ENCODE data around the gene VIPR2.

The VIPR2 gene

DNA sequence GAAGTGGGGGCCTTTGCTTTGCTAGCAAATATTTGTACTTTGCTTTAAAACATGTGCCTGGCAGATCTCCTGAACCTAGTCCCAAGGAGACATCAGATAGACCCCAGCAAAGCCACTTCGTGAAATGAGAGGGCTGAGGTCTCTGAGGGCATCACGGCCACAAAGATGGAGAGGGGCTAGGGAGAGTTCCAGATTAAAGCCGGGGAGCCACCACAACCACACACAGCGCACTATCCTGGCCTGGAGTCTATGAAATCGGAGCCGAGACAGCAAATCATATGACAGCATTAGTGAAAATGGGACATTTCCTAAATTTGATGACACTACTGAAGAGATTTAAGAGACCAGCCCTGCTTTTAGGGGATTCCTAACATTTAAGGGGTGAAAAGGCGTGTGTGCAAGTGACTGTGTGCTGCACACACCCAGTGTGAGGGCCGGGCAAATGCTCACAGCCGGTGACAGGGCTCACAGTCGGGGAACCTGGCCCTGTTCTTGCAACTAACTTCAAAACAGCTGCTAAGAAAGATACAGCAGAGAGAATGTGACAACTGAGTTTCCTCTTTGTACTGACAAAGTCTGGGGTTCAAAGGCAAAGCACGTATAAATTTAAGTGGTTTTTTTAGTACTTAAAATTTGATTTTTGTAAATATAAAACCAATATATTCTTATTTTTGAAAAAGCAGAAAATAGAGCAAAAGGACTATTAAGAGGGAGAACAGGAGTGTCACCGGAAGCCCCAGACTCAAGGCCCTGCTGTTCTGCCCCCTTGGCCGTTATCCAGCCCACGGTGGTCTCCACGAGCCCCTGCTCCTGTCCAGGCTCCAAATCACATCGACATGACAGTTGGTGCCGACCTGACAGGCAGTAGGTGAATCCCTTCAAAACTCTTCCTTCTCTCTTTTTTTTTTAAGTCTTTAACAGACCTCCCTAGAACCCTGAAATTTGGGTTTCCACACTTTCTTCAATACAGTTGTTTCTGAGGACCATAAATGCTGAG lies 49.5 kb downstream of the VIPR2 start:
- no peaks in the 10 kb centered on the region for H3K4me1 ChIP-seq (ENCODE audit: control insufficient read depth, low read length)
- no peaks in the 10 kb centered on the region for H3K79me2 ChIP-seq (ENCODE audit: control insufficient read depth, low read length)
- peaks cover 8% of the 10 kb centered on the region; the same call in 1 of the 2 replicates for H3K9me3 ChIP-seq (ENCODE audit: control insufficient read depth, insufficient read depth, low read length)
- H3K27me3 ChIP-seq (ENCODE audit: control insufficient read depth, low read length), result no peaks in the 10 kb centered on the region
- no peak overlapping the region for H3K4me3 ChIP-seq (ENCODE audit: low read length)
- no peak overlapping the region for H3K27ac ChIP-seq (ENCODE audit: low read depth, low read length)
- H3K4me2 ChIP-seq (ENCODE audit: low read length), result no peak overlapping the region
- H3K9me2 ChIP-seq (replicated peaks; ENCODE audit: control insufficient read depth, low read length), result no peaks in the 10 kb centered on the region
- no peaks in the 10 kb centered on the region for H3F3A ChIP-seq (ENCODE audit: control insufficient read depth, insufficient read depth)
- H3K36me3 ChIP-seq (ENCODE audit: control insufficient read depth, low read length), result no peaks in the 10 kb centered on the region
- TF ChIP-seq EZH2phosphoT487 (IDR thresholded peaks at IDR 0.05; ENCODE audit: borderline replicate concordance, low read length), result no peak
- TF ChIP-seq, protein P1, sequence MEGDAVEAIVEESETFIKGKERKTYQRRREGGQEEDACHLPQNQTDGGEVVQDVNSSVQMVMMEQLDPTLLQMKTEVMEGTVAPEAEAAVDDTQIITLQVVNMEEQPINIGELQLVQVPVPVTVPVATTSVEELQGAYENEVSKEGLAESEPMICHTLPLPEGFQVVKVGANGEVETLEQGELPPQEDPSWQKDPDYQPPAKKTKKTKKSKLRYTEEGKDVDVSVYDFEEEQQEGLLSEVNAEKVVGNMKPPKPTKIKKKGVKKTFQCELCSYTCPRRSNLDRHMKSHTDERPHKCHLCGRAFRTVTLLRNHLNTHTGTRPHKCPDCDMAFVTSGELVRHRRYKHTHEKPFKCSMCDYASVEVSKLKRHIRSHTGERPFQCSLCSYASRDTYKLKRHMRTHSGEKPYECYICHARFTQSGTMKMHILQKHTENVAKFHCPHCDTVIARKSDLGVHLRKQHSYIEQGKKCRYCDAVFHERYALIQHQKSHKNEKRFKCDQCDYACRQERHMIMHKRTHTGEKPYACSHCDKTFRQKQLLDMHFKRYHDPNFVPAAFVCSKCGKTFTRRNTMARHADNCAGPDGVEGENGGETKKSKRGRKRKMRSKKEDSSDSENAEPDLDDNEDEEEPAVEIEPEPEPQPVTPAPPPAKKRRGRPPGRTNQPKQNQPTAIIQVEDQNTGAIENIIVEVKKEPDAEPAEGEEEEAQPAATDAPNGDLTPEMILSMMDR (IDR thresholded peaks at IDR 0.05; ENCODE audit: low read depth, low read length, poor library complexity, severe bottlenecking), result no peak
- no peaks in the 10 kb centered on the region for H4K20me1 ChIP-seq (ENCODE audit: control insufficient read depth, insufficient read depth, low read depth, low read length)

DNA sequence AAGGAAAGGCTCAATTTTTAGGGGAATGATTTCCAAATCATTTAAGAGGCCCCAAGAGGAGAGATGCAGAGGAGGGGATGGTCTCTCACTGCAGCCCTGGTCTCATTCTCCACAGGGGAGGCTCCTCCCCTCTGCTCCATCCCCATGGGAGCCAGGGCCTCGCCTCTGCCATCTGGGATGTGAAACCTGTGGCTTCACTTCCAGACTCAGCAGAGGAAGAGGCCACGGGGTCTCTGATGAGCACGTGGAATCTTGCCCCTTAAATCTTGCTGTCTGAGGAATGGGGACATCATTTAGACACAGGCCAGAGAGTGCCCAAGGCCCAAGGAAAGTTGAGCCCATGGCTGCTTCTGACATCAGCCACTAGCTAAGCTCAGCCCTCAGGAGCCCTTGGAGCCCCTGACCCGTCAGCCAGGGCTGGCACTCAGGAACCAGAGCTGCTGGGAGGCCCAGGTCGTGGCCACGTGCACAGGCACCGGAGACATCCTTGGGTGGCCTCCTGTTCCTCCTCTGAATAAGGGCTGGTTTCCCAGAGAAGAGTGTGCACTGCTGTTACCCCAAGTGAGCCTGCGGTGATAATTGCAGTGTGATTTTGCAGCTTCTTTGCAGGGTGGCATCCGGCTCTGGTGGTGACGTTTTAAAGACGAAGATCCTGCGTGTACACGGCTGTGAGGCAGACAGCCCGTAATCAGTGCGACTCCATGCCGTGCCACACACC lies 50.5 kb downstream of the VIPR2 start:
- Histone ChIP-seq H3K4me2 (ENCODE audit: low read length) (no peak overlapping the region), H3K27ac (ENCODE audit: low read depth, low read length) (no peak overlapping the region), H3K9me2 (replicated peaks; ENCODE audit: control insufficient read depth, low read length) (no peaks in the 10 kb centered on the region), H4K20me1 (ENCODE audit: control insufficient read depth, insufficient read depth, low read depth, low read length) (no peaks in the 10 kb centered on the region), H3K4me1 (ENCODE audit: control insufficient read depth, low read length) (no peaks in the 10 kb centered on the region), H3F3A (ENCODE audit: control insufficient read depth, insufficient read depth) (no peaks in the 10 kb centered on the region), H3K9me3 (ENCODE audit: control insufficient read depth, insufficient read depth, low read length) (no peaks in the 10 kb centered on the region), H3K79me2 (ENCODE audit: control insufficient read depth, low read length) (no peaks in the 10 kb centered on the region), H3K27me3 (ENCODE audit: control insufficient read depth, low read length) (no peaks in the 10 kb centered on the region), H3K4me3 (ENCODE audit: low read length) (no peak overlapping the region), H3K36me3 (ENCODE audit: control insufficient read depth, low read length) (no peaks in the 10 kb centered on the region)
- TF ChIP-seq, protein P1 (IDR thresholded peaks at IDR 0.05; ENCODE audit: low read depth, low read length, poor library complexity, severe bottlenecking), result no peak
- TF ChIP-seq EZH2phosphoT487 (IDR thresholded peaks at IDR 0.05; ENCODE audit: borderline replicate concordance, low read length), result no peak

DNA sequence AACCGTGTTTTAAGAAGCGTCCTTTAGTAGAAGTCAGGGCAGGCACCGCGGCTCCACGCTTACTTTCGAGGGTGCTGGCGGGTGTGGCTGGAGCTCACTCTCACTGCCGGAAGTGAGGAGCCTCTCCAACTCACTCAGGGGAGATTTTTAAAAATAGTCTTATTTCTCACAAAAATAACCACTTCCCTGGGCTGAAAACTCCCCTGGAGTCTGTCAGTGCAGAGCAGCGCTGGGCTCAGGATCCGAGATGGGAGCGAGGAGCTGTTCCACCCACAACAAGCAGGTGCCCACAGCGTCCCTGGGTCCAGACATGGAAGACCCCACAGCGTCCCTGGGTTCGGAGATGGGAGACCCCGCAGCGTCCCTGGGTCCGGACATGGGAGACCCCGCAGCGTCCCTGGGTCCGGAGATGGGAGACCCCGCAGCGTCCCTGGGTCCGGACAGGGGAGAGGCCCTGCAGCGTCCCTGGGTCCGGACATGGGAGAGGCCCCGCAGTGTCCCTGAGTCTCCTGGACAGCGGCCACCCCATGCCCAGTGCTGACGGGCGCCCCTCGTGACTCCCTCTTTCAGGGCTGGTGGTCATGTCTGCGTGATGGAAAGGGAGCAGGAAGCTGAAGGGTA lies 51.2 kb downstream of the VIPR2 start:
- Histone ChIP-seq H3K9me2 (replicated peaks; ENCODE audit: control insufficient read depth, low read length) (no peaks in the 10 kb centered on the region), H3K4me3 (ENCODE audit: low read length) (no peak overlapping the region), H4K20me1 (ENCODE audit: control insufficient read depth, insufficient read depth, low read depth, low read length) (no peaks in the 10 kb centered on the region), H3K79me2 (ENCODE audit: control insufficient read depth, low read length) (no peaks in the 10 kb centered on the region), H3K27ac (ENCODE audit: low read depth, low read length) (no peak overlapping the region), H3K9me3 (ENCODE audit: control insufficient read depth, insufficient read depth, low read length) (no peaks in the 10 kb centered on the region), H3K4me1 (ENCODE audit: control insufficient read depth, low read length) (no peaks in the 10 kb centered on the region), H3K36me3 (ENCODE audit: control insufficient read depth, low read length) (no peaks in the 10 kb centered on the region), H3K4me2 (ENCODE audit: low read length) (no peak overlapping the region), H3F3A (ENCODE audit: control insufficient read depth, insufficient read depth) (no peaks in the 10 kb centered on the region), H3K27me3 (ENCODE audit: control insufficient read depth, low read length) (no peaks in the 10 kb centered on the region)
- TF ChIP-seq, protein P1 (IDR thresholded peaks at IDR 0.05; ENCODE audit: low read depth, low read length, poor library complexity, severe bottlenecking), result no peak
- TF ChIP-seq EZH2phosphoT487 (IDR thresholded peaks at IDR 0.05; ENCODE audit: borderline replicate concordance, low read length), result no peak
